Activated CD4-positive, alpha-beta T cell treated with anti-CD3 and anti-CD28 coated beads, Interleukin-2, amount 50 U/mL, for 4 hours (primary cell): ENCODE results near the gene MSL3B.

ENCODE experiments used
- DNase-seq, 2 experiments: peaks; one replicate each; pipeline ENCODE4 v3.0.0-alpha.2; 2020

MSL3B gene

DNA sequence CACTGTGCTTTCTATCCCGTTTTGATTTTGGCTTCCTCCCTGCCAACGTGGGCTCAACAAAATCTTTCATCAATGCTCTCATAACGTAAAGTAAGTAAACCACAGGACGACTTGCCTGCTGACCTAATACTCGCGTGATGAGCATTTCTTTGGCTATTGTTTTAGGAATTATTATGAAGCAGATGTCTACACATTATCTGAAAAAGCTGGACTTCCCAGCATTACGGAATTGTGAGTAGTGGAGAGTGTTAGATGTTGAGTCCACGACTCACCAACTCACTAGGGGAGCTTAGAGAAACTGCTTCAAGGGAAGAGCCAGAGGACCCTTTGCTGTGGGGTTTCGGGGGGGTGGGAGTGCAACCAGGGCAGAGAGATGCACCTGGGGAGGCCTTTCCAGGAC lies 35.8 kb downstream of the MSL3B start:
- DNase-seq: no peak

- DNase-seq: no peak
Observed at GRCh38 chr2:233831861-233832260, 36.3 kb downstream of the MSL3B start.

GRCh38 chr2:233831011-233831721 lies 37.0 kb downstream of the MSL3B start:
- no peak for DNase-seq

- DNase-seq: no peak
Observed at GRCh38 chr2:233830111-233830802, 37.9 kb downstream of the MSL3B start.

DNA sequence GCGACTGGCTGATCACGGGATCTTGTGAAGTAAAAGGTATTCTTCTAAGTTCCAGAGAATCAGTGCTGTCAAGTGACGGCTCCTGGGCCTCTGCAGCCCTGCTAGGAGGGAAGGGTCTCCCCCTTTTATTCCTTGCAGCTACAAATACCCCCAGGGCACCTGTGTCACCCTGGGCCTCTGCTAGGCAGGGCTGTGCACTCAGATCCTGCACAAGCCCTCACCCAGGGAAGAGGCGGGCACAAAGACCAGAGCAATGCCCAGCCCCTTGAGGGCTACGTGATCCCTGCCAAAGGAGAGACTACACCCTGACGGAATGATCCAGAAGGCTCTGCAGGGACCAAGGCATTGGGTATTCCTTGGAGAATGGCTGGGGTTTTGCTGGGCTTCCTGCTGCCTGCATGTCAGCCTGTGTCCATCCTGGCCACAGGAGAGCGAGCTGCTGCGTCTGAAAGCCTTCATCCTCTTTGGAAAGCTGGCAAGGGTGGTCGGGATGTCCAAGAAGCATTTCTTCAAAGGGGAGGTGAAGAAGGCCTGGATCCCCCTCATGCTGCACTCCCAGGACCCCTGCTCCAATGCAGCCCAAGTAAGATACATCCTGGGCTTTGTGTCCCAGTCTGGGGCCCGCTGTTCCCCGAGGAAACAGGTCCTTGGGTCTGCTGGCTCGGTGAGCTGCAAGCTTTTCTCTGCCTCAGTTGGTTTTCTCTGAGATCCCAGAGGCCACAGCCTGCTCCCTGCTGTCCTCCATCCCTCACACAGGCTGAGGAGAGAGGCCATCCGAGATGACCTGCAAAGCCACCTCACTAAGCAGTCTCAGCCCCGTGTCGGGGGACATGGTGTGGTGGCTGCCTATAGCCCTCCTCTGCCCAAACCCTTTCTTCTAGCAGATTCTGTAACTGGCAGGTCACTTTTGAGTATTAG lies 38.7 kb downstream of the MSL3B start:
- no peak for DNase-seq

DNA sequence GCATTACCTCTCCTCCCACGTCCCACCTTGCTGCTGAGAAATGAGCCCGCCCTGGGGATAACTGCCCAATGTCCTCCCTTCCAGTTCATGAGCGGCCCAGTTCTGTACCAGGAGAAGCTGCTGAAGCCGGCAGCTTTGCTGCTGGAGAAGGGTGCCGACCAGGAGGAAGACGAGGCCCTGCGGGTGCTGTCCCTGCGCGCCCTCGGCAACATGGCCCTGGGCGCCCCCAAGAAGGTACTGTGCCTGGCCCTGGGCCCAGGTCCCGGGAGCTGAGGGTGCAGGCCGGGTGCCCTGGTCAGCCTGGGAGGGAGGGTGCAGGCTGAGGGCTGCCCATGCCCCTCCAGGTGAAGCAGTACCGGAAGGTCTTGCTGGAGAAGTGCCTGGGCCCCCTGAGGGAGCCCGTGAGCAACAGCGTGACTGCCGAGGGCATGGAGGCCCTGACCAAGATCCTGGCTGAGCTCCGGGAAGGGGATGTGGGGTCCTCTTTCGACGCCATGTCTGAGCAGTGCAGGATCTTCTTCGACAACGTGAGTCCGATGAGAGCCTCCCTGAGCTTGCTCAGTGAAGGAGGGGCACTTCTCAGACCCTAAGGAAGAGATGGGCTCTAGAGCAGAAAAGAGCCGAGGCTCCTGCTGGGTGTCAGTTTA lies 39.5 kb downstream of the MSL3B start:
- DNase-seq: no peak

DNA sequence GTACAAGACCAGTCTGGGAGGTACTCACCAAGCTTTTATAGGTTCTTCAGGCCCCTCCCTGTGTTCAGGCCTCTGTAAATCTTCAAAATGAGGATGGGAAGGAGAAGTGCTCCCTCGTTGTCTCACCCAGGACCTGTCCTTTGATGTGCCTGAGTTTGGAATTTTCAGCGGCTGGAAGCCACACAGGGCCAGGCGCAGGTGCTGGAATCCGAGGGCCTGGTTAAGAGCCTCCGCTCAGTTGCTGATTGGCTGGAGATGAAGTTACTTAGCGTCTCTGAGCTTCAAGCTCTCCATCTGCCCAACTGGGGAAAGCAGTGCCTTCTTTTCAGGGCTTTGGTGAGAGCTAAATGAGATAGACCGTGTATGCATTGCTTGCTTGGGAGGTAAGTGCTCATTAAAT lies 43.8 kb downstream of the MSL3B start:
- DNase-seq: no peak

GRCh38 chr2:233823731-233824121 lies 44.5 kb downstream of the MSL3B start:
- DNase-seq: no peak

- DNase-seq: no peak
Observed at GRCh38 chr2:233822781-233823730, 45.1 kb downstream of the MSL3B start.

DNA sequence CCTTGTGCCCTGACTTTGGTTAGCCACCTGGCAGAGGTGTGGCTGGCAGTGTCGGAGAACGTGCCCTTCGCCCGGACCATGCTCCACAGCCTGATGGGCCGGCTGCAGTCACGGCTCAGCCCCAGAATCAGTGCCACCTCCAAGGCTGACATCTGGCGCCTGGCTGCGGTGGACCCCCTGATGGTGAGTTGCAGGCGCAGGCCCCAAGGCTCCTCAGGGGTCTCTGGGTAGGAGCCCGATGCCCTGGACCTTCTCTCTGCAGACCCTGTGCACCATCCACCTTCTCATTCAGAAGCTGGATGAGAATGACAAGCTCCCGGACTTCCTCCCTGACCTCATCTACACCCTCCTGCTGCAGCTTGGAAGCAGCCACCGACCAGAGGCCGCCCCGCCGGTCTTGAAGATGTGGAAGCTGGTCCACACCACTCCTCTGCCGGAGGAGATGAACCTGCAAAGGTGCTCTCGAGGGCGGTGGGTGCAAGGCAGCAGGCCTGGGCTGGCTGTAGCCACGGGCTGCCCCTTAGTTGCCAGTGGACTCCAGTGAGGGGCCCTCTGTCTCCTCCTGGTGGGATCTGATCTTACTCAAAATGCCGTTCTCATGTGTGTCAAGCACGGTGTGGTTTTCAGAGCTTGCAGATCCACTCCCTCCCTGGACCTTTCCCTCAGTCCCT lies 46.0 kb downstream of the MSL3B start:
- no peak for DNase-seq

GRCh38 chr2:233821709-233822100 lies 46.5 kb downstream of the MSL3B start:
- DNase-seq: no peak

- DNase-seq: no peak
Observed at GRCh38 chr2:233821196-233821595, 47.0 kb downstream of the MSL3B start.

- DNase-seq: no peak
Observed at GRCh38 chr2:233820774-233821105, 47.4 kb downstream of the MSL3B start.

GRCh38 chr2:233819884-233820773 lies 48.1 kb downstream of the MSL3B start:
- DNase-seq: no peak

DNA sequence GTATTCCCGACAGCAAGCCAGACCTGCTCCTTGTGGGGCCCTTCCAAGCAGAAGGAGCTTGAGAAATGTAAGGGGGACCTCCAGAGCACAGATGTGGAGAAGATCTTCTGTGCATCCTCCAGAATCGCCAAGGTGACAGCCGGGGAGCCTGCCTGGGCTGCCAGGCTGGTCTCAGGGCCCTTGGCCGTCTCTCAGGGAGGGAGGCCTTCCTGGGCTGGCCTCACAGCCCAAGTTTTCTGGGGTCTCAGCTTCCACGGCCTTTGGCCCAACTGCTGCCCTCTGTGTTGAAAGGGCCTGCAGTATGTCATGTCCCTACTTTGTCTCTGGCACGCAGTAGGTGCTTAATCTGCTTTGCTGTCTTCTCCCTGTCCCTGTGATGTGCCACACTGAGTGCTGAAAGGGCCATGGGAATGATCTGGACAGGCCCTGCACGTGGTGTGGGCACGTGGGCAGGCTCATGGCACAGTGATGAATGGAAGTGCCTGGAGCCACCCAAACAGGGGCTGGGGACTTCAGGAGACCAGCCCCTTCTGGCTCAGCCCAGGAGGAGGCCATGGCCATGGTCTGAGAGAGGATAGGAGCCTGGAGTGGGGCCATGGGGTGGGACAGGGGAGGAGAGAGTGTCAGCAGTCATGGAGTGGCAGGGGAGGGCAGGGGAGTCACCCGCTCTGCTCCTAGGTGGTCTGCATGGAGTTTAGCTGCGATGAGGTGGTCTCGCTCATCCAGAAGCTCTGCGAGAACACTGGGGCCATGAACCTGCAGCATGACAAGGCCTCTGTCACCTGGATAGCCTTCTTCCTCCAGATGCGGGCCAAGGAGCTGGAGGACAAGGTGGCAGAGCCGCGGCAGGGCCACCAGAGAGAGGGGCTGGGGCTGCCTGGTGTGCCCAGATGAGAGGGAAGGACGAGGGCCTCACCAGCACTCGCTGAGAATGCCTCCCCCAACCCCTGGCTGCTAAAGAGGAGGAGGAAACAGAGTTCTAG lies 49.3 kb downstream of the MSL3B start:
- no peak for DNase-seq

GRCh38 chr2:233817995-233818638 lies 50.1 kb downstream of the MSL3B start:
- no peak for DNase-seq

- DNase-seq: no peak
Observed at GRCh38 chr2:233817361-233817911, 50.8 kb downstream of the MSL3B start.

DNA sequence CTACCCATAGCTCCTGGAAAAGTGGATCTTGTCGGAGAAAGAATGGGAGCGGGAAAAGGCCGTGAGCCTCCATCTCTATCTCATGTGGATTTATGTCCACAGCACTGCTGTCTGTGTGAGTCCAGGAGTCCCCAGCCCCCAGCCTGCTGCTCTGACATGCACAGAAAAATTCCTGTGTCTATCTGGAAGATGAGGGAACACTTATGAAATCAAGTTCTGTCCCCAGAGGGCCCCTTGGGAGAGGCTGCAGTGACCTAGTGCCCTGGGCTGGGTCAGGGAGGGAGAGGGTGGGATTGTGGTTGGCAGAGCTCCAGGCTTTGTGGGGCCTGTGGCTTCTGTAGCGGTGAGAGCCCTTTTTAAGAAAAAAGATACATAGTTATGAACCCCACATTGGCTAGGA lies 51.4 kb downstream of the MSL3B start:
- no peak for DNase-seq
